B cell (primary cell): ENCODE measurements around the gene PLBD1. TPM values are rescaled to one million over a fixed set of nuclear protein-coding genes. Genes with fewer than 3 reads are reported as not detected.

Experiments used
- ATAC-seq: fragments of 200-7000 bp; cut with Tn5 transposase; one replicate; pipeline ENCODE4 v1.10.0; 2021; ENCODE audit warnings: low read depth, mild to moderate bottlenecking, moderate number of reproducible peaks, moderate library complexity
- CTCF ChIA-PET: fragments of 350-600 bp; sonication (Branson Sonifier 250); formaldehyde crosslinking; loops from one replicate; lab custom pipeline; 2021; ENCODE audit warnings: antibody characterized with exemption, inconsistent platforms; lab: Charles Lee
- POLR2A ChIA-PET: fragments of 350-600 bp; sonication (Branson Sonifier 250); formaldehyde crosslinking; loops from one replicate; lab custom pipeline; 2021; ENCODE audit warnings: antibody characterized with exemption; lab: Charles Lee
- DNase-seq: peaks from one replicate; pipeline ENCODE4 v3.0.0; 2013
- H2AFZ ChIP-seq: 2 replicates; pipeline ENCODE4 v1.6.1; 2012; ENCODE audit warnings: mild to moderate bottlenecking, low read depth, low read length; ENCODE audit not compliant: insufficient read depth, poor library complexity, severe bottlenecking
- H3K27ac ChIP-seq, 2 donors: 1 replicate in 1 of 2; 2 replicates in 1 of 2; pipeline ENCODE4 v1.5.1; 2012 to 2013; ENCODE audit warnings: low read length in 2 of 2, mild to moderate bottlenecking in 2 of 2, moderate library complexity in 1 of 2
- H3K27me3 ChIP-seq, 4 experiments: fragments of 200-600 bp in 1 of 4; sonication (generic) in 1 of 4; replicated peaks in 1 of 4; 1 replicate in 2 of 4; 2 replicates in 2 of 4; pipeline versions ENCODE4 v1.6.1 to v1.7.0; 2013 to 2016; ENCODE audit warnings: low read length in 3 of 4, mild to moderate bottlenecking in 2 of 4, mixed read lengths in 1 of 4, moderate library complexity in 1 of 4; ENCODE audit not compliant: insufficient read depth in 4 of 4, control insufficient read depth in 3 of 4; ENCODE audit errors: control extremely low read depth in 1 of 4
- H3K36me3 ChIP-seq, 2 experiments: replicated peaks in 1 of 2; 1 replicate in 1 of 2; 2 replicates in 1 of 2; pipeline versions ENCODE4 v1.6.1 to v1.7.1; 2013; ENCODE audit warnings: low read length in 1 of 2; ENCODE audit not compliant: insufficient read depth in 2 of 2, control insufficient read depth in 1 of 2; ENCODE audit errors: control extremely low read depth in 1 of 2, extremely low read depth in 1 of 2
- H3K4me1 ChIP-seq, 2 donors: fragments of 200-600 bp in 1 of 2; sonication (generic) in 1 of 2; 1 replicate in 1 of 2; 2 replicates in 1 of 2; pipeline versions ENCODE4 v1.5.1 to v1.6.1; 2013 to 2017; ENCODE audit warnings: low read length in 2 of 2; ENCODE audit not compliant: control insufficient read depth in 2 of 2, insufficient read depth in 2 of 2
- H3K4me2 ChIP-seq: replicated peaks from 2 replicates; pipeline ENCODE3; 2012; ENCODE audit warnings: mild to moderate bottlenecking, low read depth, low read length; ENCODE audit not compliant: poor library complexity, severe bottlenecking
- H3K4me3 ChIP-seq, 5 experiments: fragments of 200-600 bp in 1 of 5; sonication (generic) in 1 of 5; 1 replicate in 3 of 5; 2 replicates in 2 of 5; pipeline versions ENCODE4 v1.5.1 to v1.7.0; 2011 to 2016; ENCODE audit warnings: low read length in 4 of 5, mild to moderate bottlenecking in 4 of 5, low read depth in 2 of 5, control low read depth in 1 of 5, moderate library complexity in 1 of 5; ENCODE audit not compliant: insufficient read depth in 1 of 5; ENCODE audit errors: control extremely low read depth in 1 of 5, extremely low read depth in 1 of 5
- H3K79me2 ChIP-seq: fragments of 200-600 bp; sonication (generic); one replicate; pipeline ENCODE4 v1.6.0; 2016; ENCODE audit warnings: low read length; ENCODE audit not compliant: control insufficient read depth, insufficient read depth
- H3K9ac ChIP-seq: fragments of 200-600 bp; sonication (generic); 2 replicates; pipeline ENCODE4 v1.6.1; 2017; ENCODE audit warnings: mild to moderate bottlenecking, low read length, moderate library complexity
- H3K9me3 ChIP-seq, 3 donors: one replicate each; pipeline versions ENCODE4 v1.6.1 to v1.7.1; 2013; ENCODE audit warnings: low read length in 2 of 3; ENCODE audit not compliant: control insufficient read depth in 2 of 3, insufficient read depth in 1 of 3; ENCODE audit errors: control extremely low read depth in 1 of 3
- H4K20me1 ChIP-seq: 2 replicates; pipeline ENCODE4 v1.6.0; 2012; ENCODE audit warnings: mild to moderate bottlenecking, low read length; ENCODE audit not compliant: insufficient read depth, control insufficient read depth, poor library complexity, severe bottlenecking
- H3K27ac Mint-ChIP-seq: one replicate; pipeline ENCODE4 v1.8.0; 2021; ENCODE audit warnings: mixed read lengths
- H3K27me3 Mint-ChIP-seq: one replicate; pipeline ENCODE4 v1.8.0; 2021; ENCODE audit warnings: mixed read lengths
- H3K4me1 Mint-ChIP-seq: one replicate; pipeline ENCODE4 v1.8.0; 2021; ENCODE audit warnings: mixed read lengths
- H3K4me3 Mint-ChIP-seq: one replicate; pipeline ENCODE4 v1.8.0; 2021; ENCODE audit warnings: mixed read lengths
- H3K9me3 Mint-ChIP-seq: one replicate; pipeline ENCODE4 v1.8.0; 2022; ENCODE audit warnings: mixed read lengths; ENCODE audit not compliant: insufficient read depth
- EZH2 ChIP-seq: IDR thresholded peaks from 2 replicates; pipeline ENCODE4 v1.6.1; 2012; ENCODE audit warnings: borderline replicate concordance, low read depth, mild to moderate bottlenecking, moderate library complexity, low read length; ENCODE audit not compliant: insufficient read depth, poor library complexity, severe bottlenecking
- WGBS: methylation state at CpG from one replicate; pipeline ENCODE4 v1.1.5; 2013; ENCODE audit warnings: missing lambda C conversion rate; ENCODE audit not compliant: insufficient coverage; 5-methylcytosine and 5-hydroxymethylcytosine counted together
- intact Hi-C: fragments of 100-400 bp; cut with micrococcal nuclease; formaldehyde crosslinking; loops from one replicate; pipeline ENCODE4 v1.10.0; 2022
- polyA plus RNA-seq: library from polyadenylated mRNA; depleted of rRNA; stranded (reverse); fragments of >200 nt; gene quantifications from 2 replicates; pipeline ENCODE4 v1.2.3, GENCODE V29; 2012
- total RNA-seq, 2 donors: library from RNA; stranded (reverse); fragments of 120-200 nt in 1 of 2; gene quantifications; 1 replicate in 1 of 2; 2 replicates in 1 of 2; pipeline versions ENCODE4 v1.2.3 to v1.2.4, GENCODE V29; 2013 to 2022
- TF ChIP-seq, protein P1 (sequence below): fragments of 200-600 bp; IDR thresholded peaks from one replicate; pipeline ENCODE4 v1.8.0; 2022; ENCODE audit warnings: antibody characterized with exemption, mild to moderate bottlenecking

Gene PLBD1
- total and polyA plus RNA-seq, 2 donors (not counting 1 experiment from before 2014, with no cell fraction given), result 1.1 to 1.6 TPM

DNA sequence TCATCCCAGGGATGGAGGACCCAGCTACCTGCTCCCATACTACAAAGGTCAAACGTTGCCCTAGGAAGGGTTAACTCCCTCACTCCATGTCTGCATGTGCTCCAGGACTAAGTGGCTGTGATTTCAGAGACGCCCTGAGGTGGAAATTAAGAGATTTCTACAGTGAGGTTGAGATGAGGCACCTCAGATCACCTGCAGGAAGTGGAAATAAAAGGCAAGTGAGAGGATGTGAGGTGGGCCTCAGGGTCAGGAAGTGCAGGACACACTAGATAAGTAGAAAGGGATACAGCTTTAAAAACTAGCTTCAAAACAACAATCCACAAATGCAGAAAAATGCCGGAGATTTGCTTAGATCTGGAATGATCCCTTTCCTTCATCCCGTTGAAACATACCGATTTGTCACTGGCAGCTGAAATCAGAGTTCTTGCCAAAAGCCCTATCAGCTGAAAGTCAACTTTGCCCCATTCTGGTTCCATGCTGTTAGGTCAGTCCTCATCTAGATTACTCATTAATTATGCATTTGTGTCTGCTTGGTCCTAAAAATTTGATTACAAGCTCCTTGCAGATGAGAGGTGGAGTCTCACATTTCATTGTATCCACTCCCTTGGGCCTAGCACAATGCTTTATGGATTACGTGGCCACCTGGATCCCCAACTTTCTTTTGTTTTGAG is 6.6 kb downstream of the PLBD1 start:
- ATAC-seq (no peak), DNase-seq (no peak)
- intact Hi-C loops, result no loop called here
- no peak overlapping the region for H3K27ac Mint-ChIP-seq
- Histone ChIP-seq H3K36me3 (no peaks in the 10 kb centered on the region), H3K9ac (no peak overlapping the region), H2AFZ (no peak overlapping the region), H3K27me3 (peaks cover 0 to 2% (median 0%) of the 10 kb centered on the region in 4 experiments), H3K4me1 (peaks cover 14 to 17% of the 10 kb centered on the region in 2 donors), H3K27ac (no peak overlapping the region), H3K4me3 (no peak overlapping the region), H4K20me1 (no peaks in the 10 kb centered on the region), H3K79me2 (no peaks in the 10 kb centered on the region), H3K4me2 (no peak overlapping the region), H3K9me3 (peaks cover 0 to 6% (median 0%) of the 10 kb centered on the region in 3 donors)
- no peaks in the 10 kb centered on the region for H3K9me3 Mint-ChIP-seq
- 76% methylated on average over 5 of the region's 6 CpGs for WGBS
- peaks cover 21% of the 10 kb centered on the region for H3K4me1 Mint-ChIP-seq
- ChIA-PET POLR2A (no interaction called here), CTCF (interaction anchor here (1.2 kb wide), 1 partner anchor 376 kb away, joined by 3 read pairs; no protein-coding TSS in a partner anchor)
- no peak overlapping the region for H3K4me3 Mint-ChIP-seq
- H3K27me3 Mint-ChIP-seq, result peaks cover 6% of the 10 kb centered on the region
- TF ChIP-seq EZH2, result no peak
- TF ChIP-seq, protein P1, sequence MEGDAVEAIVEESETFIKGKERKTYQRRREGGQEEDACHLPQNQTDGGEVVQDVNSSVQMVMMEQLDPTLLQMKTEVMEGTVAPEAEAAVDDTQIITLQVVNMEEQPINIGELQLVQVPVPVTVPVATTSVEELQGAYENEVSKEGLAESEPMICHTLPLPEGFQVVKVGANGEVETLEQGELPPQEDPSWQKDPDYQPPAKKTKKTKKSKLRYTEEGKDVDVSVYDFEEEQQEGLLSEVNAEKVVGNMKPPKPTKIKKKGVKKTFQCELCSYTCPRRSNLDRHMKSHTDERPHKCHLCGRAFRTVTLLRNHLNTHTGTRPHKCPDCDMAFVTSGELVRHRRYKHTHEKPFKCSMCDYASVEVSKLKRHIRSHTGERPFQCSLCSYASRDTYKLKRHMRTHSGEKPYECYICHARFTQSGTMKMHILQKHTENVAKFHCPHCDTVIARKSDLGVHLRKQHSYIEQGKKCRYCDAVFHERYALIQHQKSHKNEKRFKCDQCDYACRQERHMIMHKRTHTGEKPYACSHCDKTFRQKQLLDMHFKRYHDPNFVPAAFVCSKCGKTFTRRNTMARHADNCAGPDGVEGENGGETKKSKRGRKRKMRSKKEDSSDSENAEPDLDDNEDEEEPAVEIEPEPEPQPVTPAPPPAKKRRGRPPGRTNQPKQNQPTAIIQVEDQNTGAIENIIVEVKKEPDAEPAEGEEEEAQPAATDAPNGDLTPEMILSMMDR, result no peak

DNA sequence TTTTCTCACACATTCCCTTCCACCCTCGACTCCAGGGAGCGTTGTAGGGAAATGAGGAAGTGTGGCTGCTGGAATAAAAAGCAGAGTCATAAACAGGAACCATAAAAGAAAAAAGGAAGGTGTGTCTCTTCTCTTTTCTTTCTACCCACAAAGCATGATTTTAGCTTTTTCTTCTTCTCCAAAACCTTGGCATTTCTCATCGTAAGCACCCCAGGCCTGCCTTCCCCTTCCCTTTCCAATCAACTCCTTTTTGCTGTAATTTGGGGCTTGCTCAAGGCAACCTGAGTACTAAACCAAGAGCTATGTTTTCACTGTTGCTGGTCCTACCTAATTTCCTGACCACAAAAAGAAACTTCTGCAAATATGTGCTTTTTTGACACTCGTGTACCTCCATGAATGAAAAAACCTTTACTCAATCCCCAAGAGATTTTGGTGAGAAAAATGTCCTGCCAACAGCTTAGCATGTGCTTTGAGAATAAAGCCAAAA is 9.2 kb downstream of the PLBD1 start:
- Mint-ChIP-seq H3K9me3 (no peaks in the 10 kb centered on the region), H3K4me1 (peaks cover 21% of the 10 kb centered on the region), H3K27ac (peak overlapping the region; percentile 42), H3K27me3 (no peaks in the 10 kb centered on the region), H3K4me3 (peak overlapping the region; percentile 7)
- Histone ChIP-seq H3K4me2 (peak overlapping the region; percentile 53), H3K4me1 (peaks cover 14 to 17% of the 10 kb centered on the region in 2 donors), H3K36me3 (no peaks in the 10 kb centered on the region), H3K4me3 (peak overlapping the region in 1 of 5 experiments; percentile 13), H3K27me3 (no peaks in the 10 kb centered on the region), H3K79me2 (no peaks in the 10 kb centered on the region), H4K20me1 (no peaks in the 10 kb centered on the region), H3K9ac (no peak overlapping the region), H3K9me3 (peaks cover 0 to 6% (median 0%) of the 10 kb centered on the region in 3 donors), H3K27ac (peak overlapping the region in 1 of 2 donors; percentile 62), H2AFZ (no peak overlapping the region)
- ChIA-PET CTCF (interaction anchor here (1.0 to 1.1 kb wide), 2 partner anchors 71 to 320 kb away, joined by 3 to 5 read pairs; no protein-coding TSS in a partner anchor), POLR2A (no interaction called here)
- DNase-seq (peak; percentile 52), ATAC-seq (peak; percentile 67)
- intact Hi-C loops, result no loop called here
- no peak for TF ChIP-seq EZH2
- TF ChIP-seq, protein P1, result no peak
- WGBS, result 0% methylated on average over 1 of the region's 4 CpGs
